ENCODE data around the gene LRRC15.

LRRC15 gene

GRCh38 chr3:194333212-194333980, 36.1 kb downstream of the LRRC15 start:
- peak; percentile 81 for DNase-seq (ENCODE audit: low read depth)

- DNase-seq (ENCODE audit: low read depth), result no peak
These were observed 36.7 kb downstream of the LRRC15 start for GRCh38 chr3:194332858-194333211.

- DNase-seq (ENCODE audit: low read depth), result no peak
These were observed 39.0 kb downstream of the LRRC15 start for GRCh38 chr3:194330579-194330978.

- no peak for DNase-seq (ENCODE audit: low read depth)
These were observed 39.4 kb downstream of the LRRC15 start for GRCh38 chr3:194330160-194330559.

GRCh38 chr3:194329583-194329965, 40.0 kb downstream of the LRRC15 start:
- no peak for DNase-seq (ENCODE audit: low read depth)

GRCh38 chr3:194328942-194329582, 40.5 kb downstream of the LRRC15 start:
- no peak for DNase-seq (ENCODE audit: low read depth)

- DNase-seq (ENCODE audit: low read depth), result no peak
These were observed 41.4 kb downstream of the LRRC15 start for GRCh38 chr3:194328053-194328657.

GRCh38 chr3:194327218-194328052, 42.1 kb downstream of the LRRC15 start:
- DNase-seq (ENCODE audit: low read depth), result no peak

GRCh38 chr3:194326968-194327217, 42.6 kb downstream of the LRRC15 start:
- DNase-seq (ENCODE audit: low read depth), result no peak

- no peak for DNase-seq (ENCODE audit: low read depth)
These were observed 43.2 kb downstream of the LRRC15 start for GRCh38 chr3:194326192-194326967.

- DNase-seq (ENCODE audit: low read depth), result no peak
These were observed 44.0 kb downstream of the LRRC15 start for GRCh38 chr3:194325424-194326153.

- no peak for DNase-seq (ENCODE audit: low read depth)
These were observed 44.7 kb downstream of the LRRC15 start for GRCh38 chr3:194324823-194325327.

GRCh38 chr3:194323785-194324735, 45.5 kb downstream of the LRRC15 start:
- no peak for DNase-seq (ENCODE audit: low read depth)

- no peak for DNase-seq (ENCODE audit: low read depth)
These were observed 46.8 kb downstream of the LRRC15 start for GRCh38 chr3:194322678-194323211.

- no peak for DNase-seq (ENCODE audit: low read depth)
These were observed 47.6 kb downstream of the LRRC15 start for GRCh38 chr3:194321693-194322640.

- no peak for DNase-seq (ENCODE audit: low read depth)
These were observed 48.7 kb downstream of the LRRC15 start for GRCh38 chr3:194320744-194321243.

GRCh38 chr3:194320100-194320499, 49.4 kb downstream of the LRRC15 start:
- no peak for DNase-seq (ENCODE audit: low read depth)

- DNase-seq (ENCODE audit: low read depth), result no peak
These were observed 50.9 kb downstream of the LRRC15 start for GRCh38 chr3:194318511-194319161.
